IMR-90 (cell line): ENCODE data around the gene ABR.

Experiments used
- CTCF ChIP-seq: conservative IDR thresholded peaks from 2 replicates; pipeline ENCODE4 v1.5.1; 2012; ENCODE audit warnings: mild to moderate bottlenecking, low read depth, low read length, improper control_type of control experiment
- MAZ ChIP-seq: IDR thresholded peaks from 2 replicates; pipeline ENCODE4 v1.6.1; 2012; ENCODE audit warnings: low read depth, mild to moderate bottlenecking, low read length, improper control_type of control experiment, moderate library complexity, borderline replicate concordance
- MXI1 ChIP-seq: IDR thresholded peaks from 2 replicates; pipeline ENCODE4 v1.6.1; 2012; ENCODE audit warnings: low read depth, mild to moderate bottlenecking, low read length, moderate library complexity, borderline replicate concordance
- POLR2A ChIP-seq: IDR thresholded peaks from 2 replicates; pipeline ENCODE4 v1.6.1; 2012; ENCODE audit warnings: mild to moderate bottlenecking, low read depth, low read length
- RAD21 ChIP-seq: IDR thresholded peaks from 2 replicates; pipeline ENCODE4 v1.6.1; 2012; ENCODE audit warnings: low read length, improper control_type of control experiment
- RCOR1 ChIP-seq: IDR thresholded peaks from 2 replicates; pipeline ENCODE4 v1.6.1; 2012; ENCODE audit warnings: mild to moderate bottlenecking, low read length, improper control_type of control experiment; ENCODE audit not compliant: insufficient replicate concordance
- RFX5 ChIP-seq: IDR thresholded peaks from 2 replicates; pipeline ENCODE4 v1.8.0; 2012; ENCODE audit warnings: low read depth, mild to moderate bottlenecking, low read length, moderate library complexity
- USF2 ChIP-seq: fragments of 150-350 bp; IDR thresholded peaks from 2 replicates; pipeline ENCODE4 v1.6.1; 2017; ENCODE audit warnings: mild to moderate bottlenecking, antibody characterized with exemption, low read length, low read depth

DNA sequence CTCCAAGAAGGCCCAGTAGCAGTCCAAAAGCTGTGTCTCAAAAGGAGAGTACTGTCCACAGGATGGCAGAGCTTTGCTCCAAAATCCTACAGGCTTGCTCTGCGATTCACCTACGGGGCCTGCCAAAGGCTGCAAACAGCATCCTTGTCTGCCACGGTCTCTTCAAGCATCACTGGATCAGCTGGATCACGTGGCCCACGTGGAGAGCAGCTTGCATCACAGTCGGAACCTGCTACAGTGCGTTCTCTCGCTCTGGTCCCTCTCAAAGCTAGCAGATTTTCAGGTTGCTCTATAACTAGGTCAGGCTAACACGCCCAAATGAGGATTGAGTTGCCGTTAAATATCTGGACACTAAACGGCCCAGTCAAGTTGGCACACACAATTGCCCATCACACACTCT lies 191.2 kb downstream of the ABR start:
- TF ChIP-seq USF2 (no peak), CTCF (no peak), RFX5 (no peak), MAZ (no peak), MXI1 (no peak), POLR2A (no peak), RAD21 (no peak), RCOR1 (no peak)
